K562 (cell line): ENCODE data around the gene ZDHHC20. TPM values are rescaled to one million over a fixed set of nuclear protein-coding genes. Genes with fewer than 3 reads are reported as not detected.

Experiments used
- ATAC-seq: fragments of 200-7000 bp; cut with Tn5 transposase; 3 replicates; pipeline ENCODE4 v1.9.1; 2020; ENCODE audit warnings: moderate library complexity
- BruUV-seq: library from RNA; stranded (reverse); fragments of 400-500 nt; replicated peaks from 2 replicates; lab custom pipeline; 2021; lab: Mats Ljungman, UMichigan
- CTCF ChIA-PET: fragments of 300-600 bp; formaldehyde crosslinking; extraction: SDS; loops from one replicate; lab custom pipeline; 2021; ENCODE audit warnings: low intra/inter-chr PET ratio; lab: Yijun Ruan, JAX
- POLR2A ChIA-PET: fragments of 300-600, 350-650 bp; sonication (Branson Sonifier 250); formaldehyde crosslinking; extraction: SDS; loops from one replicate; lab custom pipeline; 2021; ENCODE audit warnings: antibody characterized with exemption, inconsistent platforms; lab: Yijun Ruan, JAX
- DNase-seq, 4 experiments: peaks; one replicate each; pipeline versions ENCODE4 v3.0.0 to v3.0.0-alpha.2; 2011 to 2018; ENCODE audit warnings: low spot score in 3 of 4, mixed read lengths in 3 of 4; ENCODE audit errors: extremely low read depth in 1 of 4
- FAIRE-seq: peaks from 2 replicates; lab custom pipeline; 2011; peaks lifted over from hg19 to GRCh38; lab: Jason Lieb, UNC
- H2AFZ ChIP-seq: 2 replicates; pipeline ENCODE4 v1.6.0; 2011; ENCODE audit warnings: low read depth, low read length, control low read depth, inconsistent platforms
- H3K27ac ChIP-seq: fragments of 200-600 bp; 3 replicates; pipeline ENCODE4 v1.8.0; 2011; ENCODE audit warnings: low read depth, mild to moderate bottlenecking, control low read depth, inconsistent platforms, low read length, moderate library complexity, mixed read lengths; ENCODE audit errors: extremely low read depth
- H3K27me3 ChIP-seq, 2 experiments: fragments of 300-600 bp in 1 of 2; 2 replicates in 1 of 2; 3 replicates in 1 of 2; pipeline versions ENCODE4 v1.6.0 to v1.8.0; 2011; ENCODE audit warnings: inconsistent platforms in 2 of 2, low read length in 2 of 2, mild to moderate bottlenecking in 1 of 2, mixed read lengths in 1 of 2, moderate library complexity in 1 of 2; ENCODE audit not compliant: control insufficient read depth in 2 of 2, insufficient read depth in 2 of 2
- H3K36me3 ChIP-seq: fragments of 300-600 bp; 3 replicates; pipeline ENCODE4 v1.8.0; 2011; ENCODE audit warnings: mild to moderate bottlenecking, low read length, inconsistent platforms; ENCODE audit not compliant: control insufficient read depth, insufficient read depth
- H3K4me1 ChIP-seq, 2 experiments: fragments of 200-600 bp in 1 of 2; replicated peaks in 1 of 2; 2 replicates in 1 of 2; 3 replicates in 1 of 2; pipeline versions ENCODE4 v1.5.1 to v1.8.0; 2011; ENCODE audit warnings: inconsistent platforms in 2 of 2, low read length in 2 of 2, mild to moderate bottlenecking in 1 of 2, mixed read lengths in 1 of 2, moderate library complexity in 1 of 2; ENCODE audit not compliant: control insufficient read depth in 2 of 2, insufficient read depth in 2 of 2
- H3K4me2 ChIP-seq: 2 replicates; pipeline ENCODE4 v1.6.1; 2011; ENCODE audit warnings: low read length, control low read depth, inconsistent platforms, mixed read lengths; ENCODE audit not compliant: insufficient read depth
- H3K4me3 ChIP-seq: fragments of 200-600 bp; sonication (generic), shearing (Covaris generic); 2 replicates; pipeline ENCODE4 v1.5.1; 2016; ENCODE audit warnings: control low read depth, inconsistent platforms
- H3K79me2 ChIP-seq: fragments of 200-600 bp; 3 replicates; pipeline ENCODE4 v1.8.0; 2011; ENCODE audit warnings: low read length, inconsistent platforms; ENCODE audit not compliant: control insufficient read depth, insufficient read depth
- H3K9ac ChIP-seq, 2 experiments: 2 replicates each; pipeline versions ENCODE4 v1.6.0 to v1.6.1; 2011; ENCODE audit warnings: low read depth in 2 of 2, low read length in 2 of 2, control low read depth in 1 of 2, inconsistent platforms in 1 of 2, mild to moderate bottlenecking in 1 of 2, mixed read lengths in 1 of 2; ENCODE audit not compliant: insufficient read depth in 1 of 2
- H3K9me1 ChIP-seq: one replicate; pipeline ENCODE4 v1.6.0; 2011; ENCODE audit warnings: inconsistent platforms, mild to moderate bottlenecking, low read length, moderate library complexity; ENCODE audit not compliant: control insufficient read depth, insufficient read depth
- H3K9me3 ChIP-seq: replicated peaks from 2 replicates; pipeline ENCODE4 v1.5.1; 2011; ENCODE audit warnings: low read depth, low read length, inconsistent platforms; ENCODE audit not compliant: control insufficient read depth, insufficient read depth
- H4K20me1 ChIP-seq: replicated peaks from 2 replicates; pipeline ENCODE4 v1.6.1; 2011; ENCODE audit warnings: low read length, inconsistent platforms, mixed read lengths; ENCODE audit not compliant: control insufficient read depth, insufficient read depth
- BRD4 ChIP-seq: fragments of 200-600 bp; sonication (generic); IDR thresholded peaks from 2 replicates; pipeline ENCODE4 v1.6.1; 2017; ENCODE audit warnings: inconsistent platforms
- CBFA2T3 ChIP-seq: fragments of 450-650 bp; IDR thresholded peaks from 2 replicates; pipeline ENCODE4 v1.6.1; 2017
- CBX3 ChIP-seq, 2 experiments: IDR thresholded peaks; 1 replicate in 1 of 2; 2 replicates in 1 of 2; pipeline ENCODE4 v1.6.1; 2012; ENCODE audit warnings: inconsistent platforms in 2 of 2, low read length in 2 of 2, borderline replicate concordance in 1 of 2, control low read depth in 1 of 2
- FOXA1 ChIP-seq: fragments of 450-650 bp; IDR thresholded peaks from 2 replicates; pipeline ENCODE4 v1.6.1; 2016; ENCODE audit warnings: mild to moderate bottlenecking, borderline replicate concordance
- FOXA3 ChIP-seq, 2 experiments: fragments of 450-650 bp in 1 of 2; sonication (generic) in 1 of 2; formaldehyde crosslinking; IDR thresholded peaks in 1 of 2; conservative IDR thresholded peaks in 1 of 2; 2 replicates each; pipeline versions ENCODE4 v1.4.0 to v1.8.0; 2020 to 2022; ENCODE audit warnings: mild to moderate bottlenecking in 2 of 2, missing genetic modification reagents in 1 of 2
- GATAD2A ChIP-seq: fragments of 450-650 bp; IDR thresholded peaks from 2 replicates; pipeline ENCODE4 v1.6.1; 2017
- IRF1 ChIP-seq: sonication (generic); formaldehyde crosslinking; IDR thresholded peaks from 2 replicates; pipeline ENCODE4 v1.8.0; 2022; ENCODE audit warnings: missing genetic modification reagents, mild to moderate bottlenecking, borderline replicate concordance
- IRF2 ChIP-seq: sonication (generic); formaldehyde crosslinking; IDR thresholded peaks from 2 replicates; pipeline ENCODE4 v1.8.1; 2022; ENCODE audit warnings: mild to moderate bottlenecking, missing genetic modification reagents
- L3MBTL2 ChIP-seq: fragments of 450-650 bp; IDR thresholded peaks from 2 replicates; pipeline ENCODE4 v1.6.1; 2016; ENCODE audit warnings: mild to moderate bottlenecking, moderate library complexity
- MED1 ChIP-seq: sonication (generic); formaldehyde crosslinking; IDR thresholded peaks from 2 replicates; pipeline ENCODE4 v1.8.1; 2023; ENCODE audit warnings: missing genetic modification reagents, borderline replicate concordance
- SPI1 ChIP-seq: IDR thresholded peaks from 2 replicates; pipeline ENCODE4 v1.6.1; 2011; ENCODE audit warnings: low read depth, low read length, control low read depth, borderline replicate concordance
- TRIM24 ChIP-seq, 2 experiments: fragments of 450-650 bp; IDR thresholded peaks; 2 replicates each; pipeline ENCODE4 v1.6.1; 2016
- ZKSCAN3 ChIP-seq: fragments of 250-450 bp; sonication (Bioruptor Pico); IDR thresholded peaks from 2 replicates; pipeline ENCODE4 v1.4.0; 2020
- ZNF224 ChIP-seq: sonication (generic); formaldehyde crosslinking; IDR thresholded peaks from 2 replicates; pipeline ENCODE4 v1.8.0; 2022; ENCODE audit warnings: mild to moderate bottlenecking, missing genetic modification reagents
- ZNF384 ChIP-seq: IDR thresholded peaks from 2 replicates; pipeline ENCODE4 v1.6.1; 2012; ENCODE audit warnings: low read depth, low read length, improper control_type of control experiment
- ZNF79 ChIP-seq: fragments of 250-450 bp; sonication (Bioruptor Pico); IDR thresholded peaks from 2 replicates; pipeline ENCODE4 v1.4.0; 2020; ENCODE audit warnings: low read depth, mild to moderate bottlenecking, moderate library complexity
- WGBS: fragments of 100-300 bp; shearing (Covaris generic); methylation state at CpG from one replicate; pipeline ENCODE4 v1.1.6; 2016; ENCODE audit warnings: low coverage, mixed read lengths; ENCODE audit not compliant: insufficient coverage; ENCODE audit errors: missing lambda C conversion rate; 5-methylcytosine and 5-hydroxymethylcytosine counted together
- in situ Hi-C: fragments of 300-500 bp; cut with MboI; formaldehyde crosslinking; loops from 4 replicates; pipeline ENCODE4 v1.15.0; 2018; ENCODE audit warnings: inconsistent platforms, mixed read lengths
- intact Hi-C: fragments of 100-400 bp; cut with micrococcal nuclease; formaldehyde crosslinking; loops from 2 replicates; pipeline ENCODE4 v1.14.2; 2022
- polyA plus RNA-seq, 8 experiments: library from polyadenylated mRNA; depleted of rRNA in 4 of 8; stranded (reverse) in 5 of 8; unstranded in 3 of 8; fragments of >200 nt; fragmentation: Nextera tagmentation in 2 of 8; fragmentation: Illumina TruSeq in 1 of 8; extraction: Ambion mirVana in 2 of 8; extraction: Trizol in 1 of 8; gene quantifications; 2 replicates each; pipeline versions ENCODE4 v1.2.1 to v1.2.3, GENCODE V29; 2011 to 2014; ENCODE audit warnings: inconsistent platforms in 1 of 8, missing spikeins in 1 of 8
- total RNA-seq, 7 experiments: library from RNA; depleted of rRNA in 6 of 7; stranded (reverse); fragments of >200 nt in 6 of 7; fragmentation: Illumina TruSeq in 2 of 7; extraction: Trizol in 2 of 7; gene quantifications; 2 replicates each; pipeline versions ENCODE4 v1.2.1 to v1.2.3, GENCODE V29; 2011 to 2021; ENCODE audit warnings: low replicate concordance in 1 of 7
- TF ChIP-seq, protein P1 (sequence below), 3 experiments: IDR thresholded peaks in 2 of 3; conservative IDR thresholded peaks in 1 of 3; 2 replicates each; pipeline ENCODE4 v1.5.1; 2011 to 2012; ENCODE audit warnings: low read length in 3 of 3, mild to moderate bottlenecking in 3 of 3, control low read depth in 2 of 3, improper control_type of control experiment in 1 of 3, inconsistent platforms in 1 of 3, low read depth in 1 of 3, mixed read lengths in 1 of 3, moderate library complexity in 1 of 3; ENCODE audit not compliant: insufficient read depth in 2 of 3

The ZDHHC20 gene
- total and polyA plus RNA-seq, 9 of the 15 experiments (the other 6 are each of a cell fraction or from before 2014, with no cell fraction given) = 2.7 to 20.9 (median 15.8) TPM

- in situ Hi-C loops = loop anchor here (10.0 to 25.0 kb wide), 2 partner anchors 542 to 1301 kb away; no protein-coding TSS in a partner anchor
These were observed 27.2 kb upstream of the ZDHHC20 start for GRCh38 chr13:21486322-21486721.

GRCh38 chr13:21483748-21484147 is 24.6 kb upstream of the ZDHHC20 start:
- FAIRE-seq = no peak
- no peaks in the 10 kb centered on the region for H3K79me2 ChIP-seq
- CTCF ChIA-PET = no interaction called here
- no peak for DNase-seq
- POLR2A ChIA-PET = no interaction called here
- no peak for ATAC-seq
- no peak overlapping the region for H3K27ac ChIP-seq
- no peak overlapping the region for H3K9ac ChIP-seq
- no peaks in the 10 kb centered on the region for H3K9me3 ChIP-seq
- in situ Hi-C loops (loop anchor here (10.0 to 25.0 kb wide), 2 partner anchors 539 to 1304 kb away; no protein-coding TSS in a partner anchor), intact Hi-C loops (no loop called here)
- no TSS peak for BruUV-seq
- no peaks in the 10 kb centered on the region for H4K20me1 ChIP-seq
- no peaks in the 10 kb centered on the region for H3K27me3 ChIP-seq
- H3K36me3 ChIP-seq = no peaks in the 10 kb centered on the region
- 46% methylated on average over 8 of the region's 24 CpGs for WGBS
- no peaks in the 10 kb centered on the region for H3K9me1 ChIP-seq
- H3K4me2 ChIP-seq = no peak overlapping the region
- H3K4me1 ChIP-seq = no peaks in the 10 kb centered on the region
- H3K4me3 ChIP-seq = no peak overlapping the region
- no peak overlapping the region for H2AFZ ChIP-seq
- TF ChIP-seq IRF1 (CRISPR knock-in tag) = no peak
- no peak for TF ChIP-seq TRIM24 (IDR thresholded peaks at IDR 0.05)
- no peak for TF ChIP-seq CBFA2T3
- TF ChIP-seq BRD4 = no peak
- TF ChIP-seq ZNF79 (CRISPR knock-in tag) = no peak
- TF ChIP-seq GATAD2A = no peak
- no peak for TF ChIP-seq FOXA1
- no peak for TF ChIP-seq FOXA3 (CRISPR knock-in tag; conservative IDR thresholded peaks at IDR 0.05 in 1 of 2, IDR thresholded peaks at IDR 0.05 in 1 of 2)
- TF ChIP-seq SPI1 = no peak
- TF ChIP-seq L3MBTL2 = no peak
- TF ChIP-seq, protein P1, sequence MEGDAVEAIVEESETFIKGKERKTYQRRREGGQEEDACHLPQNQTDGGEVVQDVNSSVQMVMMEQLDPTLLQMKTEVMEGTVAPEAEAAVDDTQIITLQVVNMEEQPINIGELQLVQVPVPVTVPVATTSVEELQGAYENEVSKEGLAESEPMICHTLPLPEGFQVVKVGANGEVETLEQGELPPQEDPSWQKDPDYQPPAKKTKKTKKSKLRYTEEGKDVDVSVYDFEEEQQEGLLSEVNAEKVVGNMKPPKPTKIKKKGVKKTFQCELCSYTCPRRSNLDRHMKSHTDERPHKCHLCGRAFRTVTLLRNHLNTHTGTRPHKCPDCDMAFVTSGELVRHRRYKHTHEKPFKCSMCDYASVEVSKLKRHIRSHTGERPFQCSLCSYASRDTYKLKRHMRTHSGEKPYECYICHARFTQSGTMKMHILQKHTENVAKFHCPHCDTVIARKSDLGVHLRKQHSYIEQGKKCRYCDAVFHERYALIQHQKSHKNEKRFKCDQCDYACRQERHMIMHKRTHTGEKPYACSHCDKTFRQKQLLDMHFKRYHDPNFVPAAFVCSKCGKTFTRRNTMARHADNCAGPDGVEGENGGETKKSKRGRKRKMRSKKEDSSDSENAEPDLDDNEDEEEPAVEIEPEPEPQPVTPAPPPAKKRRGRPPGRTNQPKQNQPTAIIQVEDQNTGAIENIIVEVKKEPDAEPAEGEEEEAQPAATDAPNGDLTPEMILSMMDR (IDR thresholded peaks at IDR 0.05 in 2 of 3, conservative IDR thresholded peaks at IDR 0.05 in 1 of 3; ENCODE audit: insufficient read depth in 2 of 3, low read depth in 1 of 3, low read length in 3 of 3) = no peak
- no peak for TF ChIP-seq ZKSCAN3 (CRISPR knock-in tag)
- TF ChIP-seq MED1 = no peak

More at GRCh38 chr13:21486322-21486721, 27.2 kb upstream of the ZDHHC20 start:
- Histone ChIP-seq H3K4me3 (no peak overlapping the region), H3K4me1 (no peaks in the 10 kb centered on the region), H3K9ac (no peak overlapping the region), H3K36me3 (0 out of 3 replicates have a peak, but pooled peaks cover 4% of the 10 kb centered on the region), H3K27ac (no peak overlapping the region), H3K9me3 (no peaks in the 10 kb centered on the region), H3K9me1 (no peaks in the 10 kb centered on the region), H3K79me2 (no peaks in the 10 kb centered on the region), H2AFZ (no peak overlapping the region), H3K27me3 (no peaks in the 10 kb centered on the region), H3K4me2 (no peak overlapping the region), H4K20me1 (no peaks in the 10 kb centered on the region)
- CTCF ChIA-PET = interaction anchor here (0.6 kb wide), 1 partner anchor 194 kb away, joined by 4 read pairs; no protein-coding TSS in a partner anchor
- POLR2A ChIA-PET = no interaction called here
- FAIRE-seq (no peak), DNase-seq (no peak), ATAC-seq (no peak)
- TF ChIP-seq CBX3 (IDR thresholded peaks at IDR 0.05; ENCODE audit: borderline replicate concordance in 1 of 2, low read length in 2 of 2) (peak in 1 of 2 experiments; percentile 39; a peak in 1 of 3 replicates), ZNF224 (CRISPR knock-in tag) (no peak), IRF2 (CRISPR knock-in tag) (no peak), TRIM24 (IDR thresholded peaks at IDR 0.05) (0 out of 4 replicates have a peak, but pooled peaks of 1 of the 2 experiments have one; percentile 32), ZNF384 (0 out of 2 replicates have a peak, but pooled peaks have one; percentile 49)
- BruUV-seq = no TSS peak
- 82% methylated on average over 2 of the region's 4 CpGs for WGBS
- intact Hi-C loops = no loop called here
